Parathyroid adenoma (tissue), 2 donors: ENCODE data around the gene FANCD2OS.

Experiments used
- H2AFZ ChIP-seq: fragments of 300-600 bp; sonication (generic); one replicate; pipeline ENCODE4 v1.7.0; 2017; ENCODE audit warnings: antibody characterized with exemption, mild to moderate bottlenecking
- H3K27ac ChIP-seq: fragments of 300-600 bp; sonication (generic); one replicate; pipeline ENCODE4 v1.7.0; 2017
- H3K27me3 ChIP-seq: fragments of 300-600 bp; sonication (generic); one replicate; pipeline ENCODE4 v1.7.0; 2017; ENCODE audit warnings: low read length; ENCODE audit not compliant: control insufficient read depth, insufficient read depth
- H3K36me3 ChIP-seq: fragments of 300-600 bp; sonication (generic); one replicate; pipeline ENCODE4 v1.7.0; 2017; ENCODE audit warnings: low read length; ENCODE audit not compliant: control insufficient read depth, insufficient read depth
- H3K4me1 ChIP-seq: fragments of 300-600 bp; sonication (generic); one replicate; pipeline ENCODE4 v1.7.0; 2017; ENCODE audit warnings: control low read depth
- H3K4me2 ChIP-seq: fragments of 300-600 bp; sonication (generic); one replicate; pipeline ENCODE4 v1.7.0; 2017; ENCODE audit warnings: low read length
- H3K4me3 ChIP-seq: fragments of 300-600 bp; sonication (generic); one replicate; pipeline ENCODE4 v1.7.0; 2017; ENCODE audit warnings: low read depth, low read length
- H3K79me2 ChIP-seq: fragments of 300-600 bp; sonication (generic); one replicate; pipeline ENCODE4 v1.7.0; 2017; ENCODE audit warnings: control low read depth
- H3K9ac ChIP-seq: fragments of 300-600 bp; sonication (generic); one replicate; pipeline ENCODE4 v1.7.0; 2017; ENCODE audit warnings: mild to moderate bottlenecking
- H3K9me3 ChIP-seq: fragments of 300-600 bp; sonication (generic); one replicate; pipeline ENCODE4 v1.7.0; 2017; ENCODE audit warnings: low read length; ENCODE audit not compliant: control insufficient read depth
- TF ChIP-seq, protein P1 (sequence below): fragments of 300-600 bp; sonication (generic); IDR thresholded peaks from one replicate; pipeline ENCODE4 v1.7.0; 2017; ENCODE audit warnings: antibody characterized with exemption, mild to moderate bottlenecking
- donor health status: primary hyperparathyroidism.

The FANCD2OS gene

DNA sequence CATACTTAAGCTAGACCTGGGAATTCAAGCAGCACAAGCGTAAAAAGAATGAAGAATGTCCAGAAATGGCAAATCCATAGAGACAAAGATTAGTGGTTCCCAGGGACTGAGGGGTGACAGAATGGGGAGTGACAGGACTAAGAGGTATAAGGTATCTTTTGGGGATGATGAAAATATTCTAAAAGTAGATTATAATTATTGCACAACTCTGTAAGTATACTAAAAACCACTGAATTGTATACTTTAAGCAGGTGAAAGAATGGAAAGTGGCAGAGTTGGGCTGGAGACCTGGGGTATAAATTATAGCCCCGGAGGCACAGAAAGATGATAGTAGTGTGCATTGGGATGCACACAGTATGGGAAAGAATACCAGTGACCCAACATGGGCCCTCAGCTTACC lies 13.0 kb upstream of the FANCD2OS start:
- Histone ChIP-seq H3K9me3 (no peaks in the 10 kb centered on the region), H2AFZ (no peak overlapping the region), H3K9ac (no peak overlapping the region), H3K27ac (no peak overlapping the region), H3K79me2 (peaks cover 41% of the 10 kb centered on the region), H3K36me3 (no peaks in the 10 kb centered on the region), H3K27me3 (no peaks in the 10 kb centered on the region), H3K4me2 (no peak overlapping the region), H3K4me1 (peaks cover 8% of the 10 kb centered on the region), H3K4me3 (no peak overlapping the region)
- TF ChIP-seq, protein P1, sequence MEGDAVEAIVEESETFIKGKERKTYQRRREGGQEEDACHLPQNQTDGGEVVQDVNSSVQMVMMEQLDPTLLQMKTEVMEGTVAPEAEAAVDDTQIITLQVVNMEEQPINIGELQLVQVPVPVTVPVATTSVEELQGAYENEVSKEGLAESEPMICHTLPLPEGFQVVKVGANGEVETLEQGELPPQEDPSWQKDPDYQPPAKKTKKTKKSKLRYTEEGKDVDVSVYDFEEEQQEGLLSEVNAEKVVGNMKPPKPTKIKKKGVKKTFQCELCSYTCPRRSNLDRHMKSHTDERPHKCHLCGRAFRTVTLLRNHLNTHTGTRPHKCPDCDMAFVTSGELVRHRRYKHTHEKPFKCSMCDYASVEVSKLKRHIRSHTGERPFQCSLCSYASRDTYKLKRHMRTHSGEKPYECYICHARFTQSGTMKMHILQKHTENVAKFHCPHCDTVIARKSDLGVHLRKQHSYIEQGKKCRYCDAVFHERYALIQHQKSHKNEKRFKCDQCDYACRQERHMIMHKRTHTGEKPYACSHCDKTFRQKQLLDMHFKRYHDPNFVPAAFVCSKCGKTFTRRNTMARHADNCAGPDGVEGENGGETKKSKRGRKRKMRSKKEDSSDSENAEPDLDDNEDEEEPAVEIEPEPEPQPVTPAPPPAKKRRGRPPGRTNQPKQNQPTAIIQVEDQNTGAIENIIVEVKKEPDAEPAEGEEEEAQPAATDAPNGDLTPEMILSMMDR, result no peak

DNA sequence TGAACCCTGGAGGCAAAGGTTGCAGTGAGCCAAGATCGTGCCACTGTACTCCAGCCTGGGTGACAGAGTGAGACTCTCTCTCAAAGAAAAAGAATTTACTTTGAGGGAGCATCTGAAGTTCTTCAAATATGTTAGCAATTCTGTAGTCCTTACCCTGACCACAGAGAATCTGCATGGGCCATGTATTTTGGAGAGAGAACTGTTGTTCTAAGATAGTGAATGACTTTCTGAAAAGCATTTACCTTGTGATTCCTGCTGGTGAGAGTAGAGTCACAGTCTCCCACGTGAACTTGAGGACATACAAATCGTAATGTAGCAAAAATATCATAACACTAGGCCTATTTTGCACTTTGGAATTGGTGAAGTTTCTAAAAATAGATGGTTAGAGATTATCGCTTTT lies 11.3 kb upstream of the FANCD2OS start:
- Histone ChIP-seq H3K79me2 (peaks cover 42% of the 10 kb centered on the region), H3K4me3 (no peak overlapping the region), H2AFZ (no peak overlapping the region), H3K27me3 (no peaks in the 10 kb centered on the region), H3K36me3 (no peaks in the 10 kb centered on the region), H3K9me3 (no peaks in the 10 kb centered on the region), H3K4me2 (no peak overlapping the region), H3K27ac (no peak overlapping the region), H3K9ac (no peak overlapping the region), H3K4me1 (peaks cover 8% of the 10 kb centered on the region)
- TF ChIP-seq, protein P1, result no peak

DNA sequence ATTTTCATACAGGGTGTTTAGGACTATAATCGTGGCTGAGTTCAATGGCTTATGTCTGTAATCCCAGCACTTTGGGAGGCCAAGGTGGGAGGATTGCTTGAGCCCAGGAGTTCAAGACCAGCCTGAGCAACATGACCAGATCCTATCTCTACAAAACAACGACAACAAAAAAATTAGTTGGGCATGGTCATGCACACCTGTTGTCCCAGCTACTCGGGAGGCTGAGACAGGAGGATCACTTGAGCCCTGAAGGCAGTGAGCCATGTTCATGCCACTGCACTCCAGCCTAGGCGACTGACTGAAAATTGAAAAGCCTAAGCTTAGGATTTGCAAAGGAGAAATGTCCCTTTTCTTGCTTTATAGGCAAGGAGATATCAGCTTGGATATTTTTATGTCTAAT lies 8.9 kb upstream of the FANCD2OS start:
- Histone ChIP-seq H3K9me3 (no peaks in the 10 kb centered on the region), H3K27me3 (no peaks in the 10 kb centered on the region), H3K4me1 (peaks cover 8% of the 10 kb centered on the region), H3K4me2 (no peak overlapping the region), H3K79me2 (peaks cover 28% of the 10 kb centered on the region), H3K9ac (no peak overlapping the region), H3K4me3 (no peak overlapping the region), H3K36me3 (no peaks in the 10 kb centered on the region), H3K27ac (no peak overlapping the region), H2AFZ (no peak overlapping the region)
- TF ChIP-seq, protein P1, result no peak

DNA sequence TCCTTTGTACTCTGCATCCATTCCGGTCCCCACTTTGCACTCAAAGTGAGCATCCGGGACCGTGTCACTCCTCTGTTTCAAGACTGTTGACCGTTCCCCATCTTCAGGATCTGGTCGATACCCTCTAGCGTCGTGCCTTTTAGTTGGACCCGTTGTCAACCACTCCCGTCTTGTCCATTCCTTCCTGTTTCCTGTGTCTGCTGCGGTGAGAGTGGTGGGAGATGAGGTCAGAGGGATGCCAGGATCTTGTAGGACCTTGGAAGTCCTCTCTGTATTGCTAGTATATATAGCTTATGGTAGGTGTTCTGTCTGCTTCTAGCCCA lies 8.0 kb upstream of the FANCD2OS start:
- Histone ChIP-seq H3K9me3 (no peaks in the 10 kb centered on the region), H3K36me3 (no peaks in the 10 kb centered on the region), H3K4me1 (peaks cover 8% of the 10 kb centered on the region), H3K9ac (peak overlapping the region; percentile 1), H3K27me3 (no peaks in the 10 kb centered on the region), H3K79me2 (peaks cover 28% of the 10 kb centered on the region), H2AFZ (peak overlapping the region; percentile 96), H3K4me2 (peak overlapping the region; percentile 69), H3K4me3 (peak overlapping the region; percentile 80), H3K27ac (peak overlapping the region; percentile 74)
- TF ChIP-seq, protein P1, result no peak

DNA sequence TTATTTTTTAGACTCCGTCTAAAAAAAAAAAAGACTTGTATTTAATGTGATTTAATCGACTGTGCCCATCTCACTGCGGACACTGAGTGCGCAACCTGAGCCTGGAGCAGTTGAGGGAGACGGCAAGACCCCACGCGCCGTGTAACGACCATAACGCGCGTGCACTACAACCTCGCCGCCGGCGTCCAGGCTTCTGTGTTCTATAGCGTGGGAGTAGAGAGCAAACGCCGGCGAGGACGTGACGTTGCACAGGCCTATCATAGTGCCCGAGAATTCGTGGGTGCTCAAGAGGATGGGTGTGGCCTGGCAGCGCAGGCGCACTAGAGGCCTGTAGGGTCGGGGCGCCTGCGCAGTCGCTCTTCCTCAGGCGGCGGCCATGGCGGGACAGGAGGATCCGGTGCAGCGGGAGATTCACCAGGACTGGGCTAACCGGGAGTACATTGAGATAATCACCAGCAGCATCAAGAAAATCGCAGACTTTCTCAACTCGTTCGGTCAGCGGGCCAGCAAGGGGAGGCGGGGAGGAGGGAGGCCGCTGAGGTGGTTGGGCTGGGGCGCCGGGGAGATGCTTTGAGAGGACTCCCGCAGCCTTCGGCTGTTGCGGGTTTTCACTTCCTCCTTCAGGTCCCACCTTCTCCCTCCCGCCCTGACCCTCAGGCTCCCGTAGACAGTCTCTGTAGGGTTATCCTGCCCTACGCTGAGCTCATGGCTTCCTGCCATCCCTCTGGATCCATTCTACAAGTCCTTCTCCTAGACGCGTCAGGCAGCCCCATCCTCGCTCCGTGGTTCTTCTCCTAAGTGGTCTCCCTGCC lies 7.5 kb upstream of the FANCD2OS start, which contains the start of gene BRK1:
TSS of gene BRK1 (plus strand) at position 350 of the 812 bp plus-strand sequence. CDS start at position 377, 27 bp downstream.
- Histone ChIP-seq H3K79me2 (peaks cover 28% of the 10 kb centered on the region), H3K27ac (peak within 1 kb of the TSS; percentile 74), H3K36me3 (no peaks in the 10 kb centered on the region), H3K9ac (peak within 1 kb of the TSS; percentile 1), H3K4me3 (peak within 1 kb of the TSS; percentile 80), H3K27me3 (no peaks in the 10 kb centered on the region), H2AFZ (peak within 1 kb of the TSS; percentile 96), H3K9me3 (no peaks in the 10 kb centered on the region), H3K4me2 (peak within 1 kb of the TSS; percentile 92), H3K4me1 (peaks cover 8% of the 10 kb centered on the region)
- TF ChIP-seq, protein P1, result no peak
